Raji (cell line): ENCODE data around the gene TRAF3.

Experiments
- POLR2A ChIP-seq: IDR thresholded peaks from 2 replicates; pipeline ENCODE4 v1.6.1; 2011; ENCODE audit warnings: low read depth, low read length, control low read depth; ENCODE audit not compliant: insufficient read depth

TRAF3 gene

GRCh38 chr14:102840771-102841528, 63.7 kb downstream of the TRAF3 start:
- TF ChIP-seq POLR2A = no peak

DNA sequence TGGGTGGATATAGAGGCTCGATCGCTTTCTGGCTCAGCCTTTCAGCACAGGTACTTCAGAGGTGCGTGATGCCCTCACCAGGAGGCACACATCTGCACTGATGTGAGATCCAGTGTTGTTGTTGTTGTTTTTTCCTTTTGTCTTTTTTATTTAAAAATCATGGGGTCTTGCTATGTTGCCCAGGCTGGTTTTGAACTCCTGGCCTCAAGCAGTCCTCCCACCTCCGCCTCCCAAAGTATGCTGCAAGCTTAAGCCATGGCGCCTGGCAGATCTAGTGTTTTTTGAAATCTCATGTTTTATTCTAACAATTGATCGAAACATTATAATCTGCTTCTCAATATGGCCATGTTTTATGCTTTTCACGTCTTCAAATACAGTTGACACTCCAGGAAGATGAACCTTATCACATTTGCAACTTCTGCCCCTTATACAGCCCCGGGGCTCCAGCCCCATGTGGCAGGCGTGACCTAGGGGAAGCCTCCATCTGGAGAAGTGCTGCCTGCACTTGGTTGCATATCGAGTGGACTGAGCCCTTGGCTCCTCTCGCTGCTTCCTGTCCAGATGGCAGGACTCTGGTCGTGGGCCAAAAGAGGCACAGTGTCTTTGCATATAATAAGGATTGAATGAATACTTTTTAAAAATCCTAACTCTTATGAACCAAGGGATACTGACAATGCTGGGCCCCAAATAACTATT, 71.7 kb downstream of the TRAF3 start:
- no peak for TF ChIP-seq POLR2A

DNA sequence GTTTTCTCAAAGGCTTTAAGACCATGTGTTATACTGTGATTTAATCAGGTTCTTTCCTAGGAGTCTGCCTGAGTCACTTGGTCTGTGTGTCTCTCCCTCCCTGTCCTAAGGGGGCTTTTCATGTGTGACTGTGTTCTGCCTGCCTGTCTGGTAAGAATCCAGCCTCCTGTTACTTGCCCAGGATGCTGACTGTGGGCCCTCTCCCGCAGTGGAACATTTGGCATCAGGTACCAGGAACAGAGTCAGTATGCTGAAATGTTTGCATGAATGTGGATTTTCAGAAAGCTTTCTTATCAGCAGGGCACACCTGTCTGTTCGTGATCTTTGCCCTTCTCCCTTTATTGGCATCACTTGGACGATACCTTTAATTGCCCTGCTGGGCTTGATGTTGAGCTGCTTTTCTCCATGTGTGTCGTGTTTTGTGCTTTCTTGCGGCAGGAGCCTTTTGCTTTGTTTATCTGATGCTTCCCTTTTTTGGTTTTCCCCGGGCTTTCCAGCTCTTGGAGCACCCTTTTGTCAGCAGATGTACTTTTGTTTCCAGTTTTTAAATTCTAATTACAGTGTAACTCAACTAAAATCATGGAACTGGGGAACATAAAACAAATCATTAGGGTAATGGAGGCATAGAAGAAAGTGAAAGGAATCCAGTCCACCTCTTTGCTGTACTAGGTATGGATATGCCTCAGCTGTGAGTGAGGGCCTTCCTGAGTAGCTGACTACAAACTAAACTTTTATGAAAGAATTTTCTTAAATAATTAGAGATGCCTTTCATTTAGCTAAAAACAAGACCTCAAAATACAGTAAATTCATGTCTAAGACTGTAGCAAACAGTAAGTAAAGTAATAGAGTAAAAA, 72.5 kb downstream of the TRAF3 start:
- TF ChIP-seq POLR2A = no peak

GRCh38 chr14:102853648-102854047, 76.4 kb downstream of the TRAF3 start:
- no peak for TF ChIP-seq POLR2A

- no peak for TF ChIP-seq POLR2A
Measured at GRCh38 chr14:102854091-102854703, 76.9 kb downstream of the TRAF3 start.

GRCh38 chr14:102856179-102856578, 78.9 kb downstream of the TRAF3 start:
- TF ChIP-seq POLR2A = no peak

DNA sequence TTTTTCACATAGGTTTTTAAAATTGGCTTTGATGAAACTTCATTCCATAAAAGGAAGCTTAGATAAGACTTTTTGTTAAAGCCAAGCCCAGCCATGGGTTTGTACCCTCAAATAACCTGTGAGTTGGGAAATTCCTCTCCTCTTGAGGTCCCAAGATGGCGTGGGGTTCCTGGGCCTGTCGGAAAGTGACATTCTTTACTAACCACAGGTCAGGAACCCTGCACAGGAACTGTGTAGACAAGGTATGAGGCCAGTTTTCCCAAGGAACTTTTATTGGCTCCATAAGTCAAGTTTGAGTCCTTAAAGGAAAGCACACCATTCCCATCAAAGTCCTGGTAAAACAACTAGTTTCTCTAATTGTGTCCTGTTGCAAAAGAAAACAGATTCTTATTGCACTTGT, 80.2 kb downstream of the TRAF3 start:
- no peak for TF ChIP-seq POLR2A

DNA sequence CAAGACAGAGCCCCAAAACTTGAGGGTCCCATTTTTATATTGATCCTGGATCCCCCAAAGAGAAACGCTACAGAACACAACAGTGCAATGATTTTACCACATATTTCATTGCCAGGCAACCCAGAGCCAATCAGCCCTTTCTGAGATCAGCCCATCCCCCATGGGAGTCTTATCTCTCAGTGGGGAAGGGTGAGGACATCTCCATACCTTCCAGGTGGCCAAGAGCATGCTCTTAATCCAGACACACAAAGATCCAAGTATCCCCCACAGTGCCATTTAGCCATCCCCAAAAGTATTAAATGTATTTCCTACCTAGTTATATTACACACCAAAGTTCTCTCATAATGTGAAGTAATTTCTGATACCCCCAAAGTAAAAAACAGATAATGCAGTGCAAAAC, 82.7 kb downstream of the TRAF3 start:
- no peak for TF ChIP-seq POLR2A

- TF ChIP-seq POLR2A = no peak
Measured at GRCh38 chr14:102862154-102862773, 85.0 kb downstream of the TRAF3 start.

DNA sequence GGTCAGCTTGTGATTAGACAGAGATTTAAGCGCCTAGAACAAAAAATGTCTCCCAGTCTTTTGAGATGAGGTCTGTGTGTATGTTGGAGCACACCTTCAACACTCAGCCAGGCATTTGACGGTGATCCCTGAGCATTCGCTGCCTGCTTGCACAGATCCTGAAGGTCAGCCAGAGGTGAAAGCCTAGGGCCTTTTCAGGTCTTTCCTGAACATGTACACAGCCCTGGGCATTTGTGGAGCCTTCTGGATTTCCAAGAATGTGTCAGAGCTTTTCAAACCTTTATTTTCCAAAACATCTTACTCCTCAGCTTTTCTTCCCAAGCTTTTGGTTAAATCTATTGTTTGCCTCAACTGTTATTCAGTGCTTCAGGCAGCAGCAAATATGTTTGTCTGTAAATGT, 86.1 kb downstream of the TRAF3 start:
- no peak for TF ChIP-seq POLR2A

- no peak for TF ChIP-seq POLR2A
Measured at GRCh38 chr14:102866982-102867761, 89.9 kb downstream of the TRAF3 start.

DNA sequence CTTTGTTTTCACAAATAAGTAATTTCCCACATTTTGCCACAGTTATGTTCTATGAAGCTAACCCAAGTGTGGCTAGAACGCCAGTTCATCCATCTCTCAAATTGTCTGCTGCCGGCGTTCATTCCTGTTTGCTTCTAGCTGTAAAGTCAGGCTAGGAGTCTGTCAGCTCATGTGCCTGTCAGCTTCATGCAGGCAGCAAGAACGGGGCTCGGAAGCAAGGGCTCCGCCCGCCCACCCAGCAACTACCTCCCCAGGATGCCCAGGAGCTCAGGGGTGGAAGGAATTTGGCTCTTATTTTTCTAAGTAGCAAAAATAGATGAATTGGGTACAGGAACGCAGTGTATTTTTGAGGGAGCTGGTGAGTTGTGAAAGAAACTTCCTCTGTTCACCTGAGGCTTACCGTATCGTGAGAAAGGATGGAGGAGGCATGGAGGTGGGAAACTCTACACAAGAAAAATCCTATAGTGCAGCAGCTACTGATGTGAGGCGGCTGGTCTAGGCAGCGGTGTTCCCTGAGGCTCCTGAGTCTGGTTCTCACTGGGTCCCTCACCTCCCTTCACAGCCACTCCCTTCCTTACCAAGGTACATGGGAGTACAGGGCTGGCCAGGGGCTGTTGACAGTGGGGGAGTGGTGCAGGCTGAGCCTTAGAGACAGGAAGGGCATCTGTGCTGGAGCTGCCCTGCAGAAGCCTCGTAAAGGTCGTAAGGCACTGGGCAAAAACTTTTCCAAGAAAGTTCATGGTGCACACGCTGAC, 90.8 kb downstream of the TRAF3 start:
- no peak for TF ChIP-seq POLR2A

GRCh38 chr14:102868956-102869547, 91.8 kb downstream of the TRAF3 start:
- no peak for TF ChIP-seq POLR2A
